ENCODE data around the gene LY6G5C.
"Not testable (repeated sequence)": the region's sequence is repeated elsewhere in the genome, so short reads cannot be mapped to it uniquely, and the experiment has no call there.

Gene LY6G5C

DNA sequence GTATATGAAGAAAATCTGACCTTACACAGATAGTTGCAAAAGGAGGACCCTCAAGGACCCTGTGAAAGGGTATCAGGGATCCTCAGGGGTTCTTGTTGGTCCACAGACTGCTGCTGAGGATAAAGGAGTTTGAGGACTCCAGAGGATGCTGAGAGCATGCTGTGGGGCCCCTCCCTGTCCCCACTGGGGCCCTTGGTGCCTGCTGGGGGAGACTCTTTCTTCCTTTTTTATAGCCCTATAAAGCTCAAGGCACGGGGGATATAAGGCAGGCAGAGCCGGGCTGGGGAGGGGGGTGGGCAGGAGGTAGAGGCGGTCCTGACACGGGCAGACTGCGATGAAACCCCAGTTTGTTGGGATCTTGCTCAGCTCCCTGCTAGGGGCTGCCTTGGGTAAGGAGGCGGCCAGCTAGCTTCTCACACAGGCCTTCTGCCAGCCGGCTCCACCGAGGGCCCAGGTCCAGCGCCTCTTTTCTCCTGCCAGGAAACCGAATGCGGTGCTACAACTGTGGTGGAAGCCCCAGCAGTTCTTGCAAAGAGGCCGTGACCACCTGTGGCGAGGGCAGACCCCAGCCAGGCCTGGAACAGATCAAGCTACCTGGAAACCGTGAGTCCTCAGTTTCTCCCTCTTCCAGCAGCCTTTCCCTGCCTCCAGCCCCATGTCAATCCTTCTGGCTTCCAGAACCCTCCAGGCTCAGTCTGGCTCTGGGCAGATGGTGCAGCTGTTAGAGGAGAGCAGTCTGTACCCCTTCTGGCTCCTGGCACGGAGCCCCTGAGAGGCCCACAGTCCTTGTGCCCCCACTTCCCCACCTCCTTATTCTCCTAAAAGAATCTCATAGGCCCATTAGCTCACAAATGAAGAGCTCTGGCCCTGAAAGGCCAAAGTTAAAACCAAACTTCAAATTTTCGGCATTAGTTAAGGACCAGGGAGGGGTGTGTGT, 34.4 kb upstream of the LY6G5C start, which contains the start of gene LY6G6D:
Gene LY6G6D, plus strand, starts transcription at position 327 of the 937 bp plus-strand sequence. Its CDS starts 8 bp downstream, at position 335.
- no peak for DNase-seq

DNA sequence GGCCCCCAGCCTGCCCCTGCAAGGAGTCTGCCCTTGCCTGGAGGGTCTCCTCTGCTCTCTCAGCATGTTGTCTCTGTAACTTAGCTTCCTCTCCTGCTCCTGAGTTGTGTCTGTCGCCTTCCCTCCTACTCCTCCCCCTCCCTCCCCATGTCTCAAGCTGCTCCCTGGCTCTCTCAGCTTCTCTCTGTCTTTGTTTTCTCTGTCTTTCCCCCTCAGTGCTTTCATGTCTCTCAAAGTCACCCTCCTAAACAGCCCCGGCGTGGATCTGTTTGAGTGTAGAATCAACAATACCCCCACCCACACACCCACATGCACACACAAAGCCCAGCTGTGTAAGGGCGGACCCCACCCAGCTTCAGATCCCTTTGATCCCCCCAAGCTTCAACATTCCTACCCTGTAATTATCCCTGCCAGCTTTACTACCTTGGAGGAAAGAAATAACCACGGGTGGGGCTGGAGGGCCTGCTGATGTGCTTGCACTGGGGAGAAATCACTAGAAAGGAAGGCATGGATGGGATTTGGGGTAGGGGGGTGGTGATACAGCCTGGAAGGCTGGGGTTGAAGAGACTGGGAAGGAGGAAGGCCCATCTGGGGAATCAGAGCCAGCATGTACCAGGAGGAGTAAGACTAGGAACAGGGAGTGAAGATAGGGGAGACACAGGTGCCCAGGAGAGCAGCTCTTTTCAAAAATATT, 33.3 kb upstream of the LY6G5C start:
- peak; percentile 63 for DNase-seq

DNA sequence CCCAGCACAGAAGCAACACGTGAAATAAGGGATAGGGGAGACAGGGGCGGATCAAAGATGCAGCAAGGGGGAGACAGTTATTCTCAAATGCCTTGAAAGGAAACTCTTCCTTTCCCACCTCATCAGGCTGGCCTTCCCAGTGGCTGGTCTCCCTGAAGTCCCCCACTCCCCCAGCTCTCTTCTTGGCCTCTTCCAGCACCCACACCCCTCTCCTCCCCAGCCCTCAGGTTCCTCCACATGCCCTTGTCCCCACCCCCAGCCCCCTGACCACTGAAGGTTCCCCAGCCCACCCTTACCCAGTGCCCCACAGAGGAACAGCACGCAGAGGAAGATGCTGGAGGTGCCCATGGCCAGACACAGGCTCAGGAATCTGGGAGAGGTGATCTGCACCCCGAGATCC, 32.6 kb upstream of the LY6G5C start:
- no peak for DNase-seq

DNA sequence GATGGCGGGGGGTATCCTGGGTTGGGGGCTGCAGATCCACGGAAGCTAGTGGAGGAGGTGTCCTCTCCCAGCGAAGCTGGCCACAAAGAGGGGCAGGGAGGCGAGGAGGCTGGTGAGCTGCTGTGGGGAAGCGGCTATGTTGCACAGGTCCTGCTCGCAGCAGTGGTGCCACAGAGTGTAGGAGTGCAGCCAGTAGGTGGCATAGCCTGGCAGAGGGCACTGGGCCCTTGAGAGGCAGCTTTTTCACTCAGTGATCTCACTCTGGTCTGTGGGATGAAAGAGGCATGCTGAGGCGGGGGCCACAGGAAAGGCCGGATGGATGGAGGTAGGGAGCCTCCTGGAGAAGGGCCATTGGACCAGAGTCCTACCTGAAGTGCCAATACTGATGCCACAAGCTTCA, 31.4 kb upstream of the LY6G5C start:
- no peak for DNase-seq

DNA sequence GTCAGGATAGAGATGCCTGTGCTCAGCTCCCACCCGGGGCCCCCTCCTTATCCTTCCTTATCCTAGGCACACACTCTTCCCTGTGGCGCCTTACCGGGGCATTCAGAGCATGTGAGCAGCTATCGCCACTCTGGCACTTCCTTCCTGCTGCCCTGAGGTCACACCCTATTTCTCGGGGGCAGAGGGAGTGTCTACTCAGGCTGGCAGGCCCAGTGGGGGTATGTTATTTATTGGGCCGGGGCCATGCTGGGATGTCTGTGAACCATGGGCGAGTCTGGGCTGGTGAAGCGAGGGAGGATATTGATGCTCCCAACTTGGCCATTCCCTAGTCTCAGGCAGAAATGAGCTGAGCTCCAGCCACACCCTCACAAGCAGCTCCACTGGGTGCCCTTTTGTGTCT, 30.4 kb upstream of the LY6G5C start:
- DNase-seq = no peak

DNA sequence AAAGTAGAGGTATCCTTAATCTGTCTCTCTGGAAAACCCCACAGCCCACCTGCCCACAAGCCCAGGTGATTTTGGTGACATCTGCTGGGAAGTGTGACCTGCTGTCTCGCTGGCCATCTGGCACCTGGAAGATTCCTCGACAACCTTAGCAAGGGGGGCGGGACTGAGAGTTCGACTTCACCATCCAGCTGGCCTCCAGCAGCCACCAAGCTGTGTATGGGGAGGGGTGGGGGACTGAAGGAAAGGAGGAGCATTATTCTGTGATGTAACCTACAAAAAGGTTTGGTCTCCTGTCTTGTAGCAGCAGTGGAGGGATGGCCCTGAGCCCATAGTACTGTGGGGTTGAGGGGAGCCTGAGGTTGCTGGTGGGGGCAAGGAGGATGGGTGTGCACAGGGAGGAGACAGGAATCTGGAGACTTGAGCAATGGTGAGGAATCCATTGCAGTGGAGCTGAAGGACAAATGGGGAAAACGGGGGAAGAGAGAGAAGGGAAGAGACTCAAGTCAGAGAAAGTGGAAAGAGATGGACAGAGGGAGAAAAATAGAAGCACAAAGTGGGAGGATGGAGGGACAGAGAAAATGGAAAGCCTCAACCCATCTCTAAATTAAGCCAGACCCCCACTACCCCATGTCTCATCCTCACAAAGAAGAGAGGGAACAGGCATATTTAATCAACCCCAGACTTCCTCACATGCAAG, 29.8 kb upstream of the LY6G5C start:
- DNase-seq = no peak

DNA sequence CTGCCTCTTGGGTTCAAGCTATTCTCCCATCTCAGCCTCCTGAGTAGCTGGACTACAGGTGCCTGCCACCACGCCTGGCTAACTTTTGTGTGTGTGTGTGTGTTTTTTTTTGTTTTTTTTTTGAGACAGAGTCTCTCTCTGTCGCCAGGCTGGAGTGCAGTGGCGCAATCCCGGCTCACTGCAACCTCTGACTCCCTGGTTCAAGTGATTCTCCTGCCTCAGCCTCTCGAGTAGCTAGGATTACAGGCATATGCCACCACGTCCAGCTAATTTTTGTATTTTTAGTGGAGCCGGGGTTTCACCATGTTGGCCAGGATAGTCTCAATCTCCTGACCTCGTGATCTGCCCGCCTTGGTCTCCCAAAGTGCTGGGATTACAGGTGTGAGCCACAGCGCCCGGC, 28.3 kb upstream of the LY6G5C start:
- not testable (repeated sequence) for DNase-seq

DNA sequence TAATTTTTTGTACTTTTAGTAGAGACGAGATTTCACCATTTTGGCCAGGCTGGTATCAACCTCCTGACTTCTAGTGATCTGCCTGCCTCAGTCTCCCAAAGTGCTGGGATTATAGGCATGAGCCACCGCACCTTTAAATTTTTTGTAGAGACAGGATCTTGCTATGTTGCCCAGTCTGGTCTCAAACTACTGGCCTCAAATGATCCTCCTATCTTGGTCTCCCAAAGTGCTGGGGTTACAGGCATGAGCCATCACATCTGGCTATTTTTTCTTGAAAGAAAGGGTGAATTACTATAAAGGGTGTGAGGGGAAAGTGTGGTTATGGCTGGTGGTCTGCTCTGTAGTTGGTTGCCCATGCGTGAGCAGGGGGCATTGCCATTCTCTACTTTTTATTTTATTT, 27.4 kb upstream of the LY6G5C start:
- no peak for DNase-seq

DNA sequence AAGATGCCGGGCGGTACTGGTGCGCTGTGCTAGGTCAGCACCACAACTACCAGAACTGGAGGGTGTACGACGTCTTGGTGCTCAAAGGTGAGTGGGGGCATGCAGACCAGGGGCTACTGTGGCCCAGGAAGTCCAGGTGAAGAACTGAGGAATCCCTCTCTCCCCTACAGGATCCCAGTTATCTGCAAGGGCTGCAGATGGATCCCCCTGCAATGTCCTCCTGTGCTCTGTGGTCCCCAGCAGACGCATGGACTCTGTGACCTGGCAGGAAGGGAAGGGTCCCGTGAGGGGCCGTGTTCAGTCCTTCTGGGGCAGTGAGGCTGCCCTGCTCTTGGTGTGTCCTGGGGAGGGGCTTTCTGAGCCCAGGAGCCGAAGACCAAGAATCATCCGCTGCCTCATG, 26.8 kb upstream of the LY6G5C start:
- DNase-seq = no peak

DNA sequence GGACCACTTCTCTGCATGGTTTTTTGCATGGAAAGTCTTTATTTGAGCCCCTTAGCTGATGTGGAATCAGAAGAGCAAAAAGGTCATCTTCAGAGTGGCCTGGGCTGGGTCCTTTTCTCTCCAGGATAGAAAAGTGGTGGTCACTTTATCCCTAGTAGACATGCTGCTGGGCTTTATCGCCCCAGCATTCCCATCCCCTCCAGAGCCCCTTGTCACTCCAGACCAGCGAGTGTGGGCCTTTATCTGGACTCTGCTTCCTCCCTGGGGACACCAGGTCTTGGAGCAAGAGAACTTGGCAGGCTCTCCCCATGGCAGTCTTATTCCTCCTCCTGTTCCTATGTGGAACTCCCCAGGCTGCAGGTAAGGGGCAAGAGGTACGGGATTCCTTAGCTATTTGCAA, 25.7 kb upstream of the LY6G5C start, which contains the start of gene LY6G6F:
Gene LY6G6F, plus strand, starts transcription at position 268 of the 400 bp plus-strand sequence. Its CDS starts 41 bp downstream, at position 309.
- DNase-seq = no peak

DNA sequence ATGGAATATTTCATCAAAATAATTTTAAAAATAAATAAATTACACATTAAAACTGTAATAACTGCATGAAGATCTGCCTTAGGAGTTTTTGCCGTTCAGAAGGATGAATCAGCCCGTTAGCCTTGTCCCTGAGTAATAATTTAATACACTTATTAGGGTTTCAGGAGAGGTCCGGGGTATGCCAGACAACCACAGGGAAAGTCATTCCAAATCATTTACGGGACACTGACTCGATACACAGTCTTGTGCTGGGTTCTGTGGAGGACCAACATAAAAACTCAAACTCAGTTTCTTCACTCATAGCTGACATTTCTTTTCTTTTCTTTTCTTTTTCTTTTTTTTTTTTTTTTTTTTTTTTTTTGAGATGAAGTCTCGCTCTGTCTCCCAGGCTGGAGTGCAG, 25.1 kb upstream of the LY6G5C start:
- DNase-seq = no peak

DNA sequence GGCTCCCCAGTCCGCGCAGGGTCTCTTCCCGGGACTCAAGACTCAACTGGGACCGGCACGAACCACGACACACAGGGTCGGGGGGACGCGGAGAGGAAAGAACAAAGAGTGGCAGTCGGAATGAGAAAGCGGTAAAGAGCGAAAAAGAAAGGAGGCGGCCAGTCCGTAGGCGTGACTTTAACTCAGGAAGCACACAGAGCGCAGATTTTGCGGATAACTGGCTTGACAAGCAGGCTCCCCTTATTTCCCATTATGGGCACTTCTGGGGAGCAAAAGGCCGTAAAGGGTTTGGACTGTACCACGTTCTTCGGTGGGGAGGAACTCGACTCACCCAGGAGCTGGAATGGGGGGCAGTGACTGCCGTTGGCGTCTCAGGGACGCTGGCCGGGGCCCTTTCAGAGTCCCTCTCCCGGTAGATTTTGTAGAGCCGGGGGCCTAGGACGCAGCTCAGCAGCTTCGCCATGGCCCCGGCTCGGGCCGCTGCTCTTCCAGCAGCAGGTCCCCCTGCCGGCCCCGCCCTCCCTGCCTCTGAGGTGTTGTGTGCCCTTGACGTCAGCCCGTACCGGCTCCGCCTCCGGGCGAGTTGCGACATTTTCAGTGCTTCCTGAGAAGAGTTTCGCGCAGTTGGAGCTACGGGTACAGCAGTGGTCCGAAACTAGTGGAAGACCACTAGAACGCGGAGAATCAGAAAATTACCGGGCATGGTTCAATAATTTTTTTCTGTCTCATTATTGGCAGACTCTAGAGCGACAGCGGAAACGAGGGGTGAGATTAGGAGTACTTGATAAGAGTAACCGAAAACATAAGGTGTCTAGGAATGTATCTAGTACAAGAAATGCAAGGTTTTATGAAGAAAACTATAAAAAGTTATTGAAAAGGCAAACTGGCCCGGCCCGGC, 22.2 kb upstream of the LY6G5C start, which contains the start of gene ABHD16A:
Gene ABHD16A, minus strand, starts transcription at position 506 of the 898 bp plus-strand sequence. Its CDS starts 43 bp downstream, at position 463.
- DNase-seq = peak; percentile 99

DNA sequence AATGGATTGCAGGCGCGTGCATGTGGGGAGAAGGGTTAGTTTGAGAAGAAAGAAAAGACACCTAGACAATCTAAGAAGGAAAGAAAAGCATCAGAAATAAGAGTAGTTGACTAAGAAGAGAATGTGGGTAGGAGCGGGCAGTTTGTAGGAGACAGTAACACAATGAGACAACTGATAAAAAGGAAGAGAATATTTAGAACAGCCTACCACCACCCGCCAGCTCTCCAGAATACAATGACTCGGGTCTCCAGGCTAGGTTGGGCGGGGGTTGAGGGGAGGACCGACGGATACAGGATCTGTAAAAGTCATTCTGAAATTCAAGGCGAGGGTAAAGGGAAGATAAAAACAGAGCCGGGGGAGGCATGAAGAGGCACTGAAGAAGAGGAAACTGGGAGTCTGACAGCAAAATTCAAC, 21.5 kb upstream of the LY6G5C start:
- DNase-seq = no peak

DNA sequence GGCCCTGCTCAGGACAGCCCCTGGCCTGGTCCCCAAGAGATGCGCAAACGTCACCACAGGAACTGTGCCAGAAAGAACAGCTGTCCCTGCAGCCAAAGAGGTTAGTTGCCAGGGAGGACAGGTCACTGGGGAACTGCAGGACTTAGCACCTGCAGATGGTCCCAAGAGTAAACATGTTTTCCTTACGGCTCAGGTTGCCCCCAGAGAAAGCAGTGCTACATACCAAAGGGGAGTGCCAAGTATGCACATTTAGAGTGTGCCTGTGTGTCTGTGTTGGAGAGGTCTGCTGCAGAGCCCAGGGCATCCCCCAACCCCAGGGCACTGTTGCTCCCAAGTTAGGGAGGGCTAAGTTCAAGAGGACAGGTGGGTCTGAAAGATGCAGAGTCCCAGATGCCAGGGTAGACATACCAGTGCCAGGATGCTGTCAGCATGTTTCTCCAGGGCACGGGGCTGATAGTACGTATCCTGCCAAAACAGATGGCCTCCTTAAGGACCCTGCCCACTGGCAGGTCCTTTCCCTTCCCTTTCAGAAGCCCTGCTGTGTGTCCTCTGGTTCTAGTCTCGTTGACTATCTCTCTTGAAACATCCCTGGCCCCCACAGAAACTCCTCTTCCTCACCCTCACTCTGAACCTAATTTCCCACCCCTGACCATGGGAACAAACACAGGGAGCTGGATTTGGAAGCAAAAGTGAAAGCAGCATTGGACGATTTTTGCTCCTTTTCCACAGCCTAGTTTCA, 21.0 kb upstream of the LY6G5C start:
- no peak for DNase-seq

DNA sequence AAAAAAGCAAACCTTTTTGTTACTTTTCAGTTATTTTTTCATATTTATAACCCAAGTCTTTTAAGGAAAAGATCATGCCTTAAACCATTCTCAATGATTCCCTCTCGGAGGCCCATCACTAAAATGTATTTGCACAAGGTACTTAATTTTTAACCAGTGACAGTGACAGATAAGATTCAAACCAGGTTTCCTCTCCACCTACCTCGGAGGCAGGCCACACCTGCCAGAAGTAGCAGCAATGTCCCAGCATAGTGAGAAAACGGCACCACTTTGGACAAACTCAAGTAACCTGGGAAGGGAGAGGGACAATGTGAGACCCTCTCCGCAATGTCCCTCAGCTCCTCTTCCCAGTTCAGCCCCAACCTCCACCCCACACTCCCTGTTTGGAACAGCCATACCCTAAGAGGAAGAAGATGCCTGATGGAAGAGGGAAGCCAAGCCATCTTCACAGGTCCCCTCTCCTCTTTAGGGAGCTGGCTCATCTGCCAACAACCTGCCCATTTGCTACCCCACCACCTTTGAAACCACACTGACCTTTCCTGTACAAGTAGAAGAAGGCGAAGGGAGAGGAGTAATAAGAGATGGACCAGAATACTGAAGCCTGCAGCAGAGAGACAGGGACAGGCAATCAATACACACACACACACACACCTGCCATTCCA, 20.0 kb upstream of the LY6G5C start:
- DNase-seq = no peak

DNA sequence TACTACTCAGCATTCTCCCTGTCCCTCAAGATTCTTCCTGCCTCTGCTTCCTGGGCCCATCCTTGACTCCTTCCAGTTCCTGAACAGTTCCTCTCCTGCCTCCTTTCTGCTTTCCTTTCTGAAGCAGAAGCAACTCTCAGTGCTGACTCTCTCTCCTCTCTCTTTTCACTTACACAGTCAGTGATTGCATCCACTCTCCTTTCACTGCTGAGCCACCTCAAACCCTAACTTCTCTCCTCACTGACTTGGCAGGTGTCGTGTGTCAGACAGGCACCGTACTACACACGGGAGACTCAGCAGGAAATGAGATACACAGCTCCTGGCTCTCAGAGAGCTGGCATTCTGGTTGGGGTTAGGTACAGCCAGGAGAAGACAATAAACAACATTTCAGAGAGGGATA, 16.7 kb upstream of the LY6G5C start:
- no peak for DNase-seq

DNA sequence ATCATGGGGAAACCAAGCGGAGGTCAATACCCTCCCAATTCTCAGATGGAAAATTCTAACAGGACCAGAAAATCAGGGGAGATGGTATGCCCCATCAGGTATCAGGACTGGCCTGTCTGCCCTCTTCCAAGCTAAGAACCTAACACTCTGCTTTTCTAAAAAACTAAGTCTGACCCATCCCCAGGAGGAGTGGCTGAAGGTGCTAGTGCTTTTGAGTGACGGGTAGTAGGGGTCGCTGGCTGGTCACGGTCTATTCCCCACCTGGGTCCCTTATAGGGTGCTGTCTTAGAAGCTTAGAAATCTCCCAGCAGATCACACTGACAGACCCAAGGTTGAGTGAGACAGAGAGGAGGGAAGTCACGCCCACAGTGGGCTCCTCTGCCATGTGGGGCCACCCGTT, 12.7 kb upstream of the LY6G5C start:
- DNase-seq = no peak

DNA sequence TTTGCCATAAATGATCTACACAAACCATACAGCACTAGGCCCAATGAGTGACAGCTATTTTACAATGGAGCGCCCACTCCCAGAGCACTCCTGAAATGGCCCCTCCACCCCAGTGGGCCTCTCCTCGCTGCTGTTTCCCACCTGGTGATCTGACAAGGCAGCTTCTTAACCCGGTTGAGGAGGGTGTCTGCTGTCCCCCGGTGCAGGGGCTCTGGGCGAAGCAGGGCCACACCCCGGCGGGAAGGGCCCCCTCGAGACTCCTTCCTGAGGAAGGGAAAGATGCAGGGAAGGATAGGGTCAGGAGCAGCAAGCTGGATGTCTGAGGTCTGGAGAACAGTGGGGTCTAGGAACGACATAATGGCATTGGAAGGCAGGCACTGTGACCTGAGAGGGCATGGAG, 12.0 kb upstream of the LY6G5C start:
- DNase-seq = no peak

DNA sequence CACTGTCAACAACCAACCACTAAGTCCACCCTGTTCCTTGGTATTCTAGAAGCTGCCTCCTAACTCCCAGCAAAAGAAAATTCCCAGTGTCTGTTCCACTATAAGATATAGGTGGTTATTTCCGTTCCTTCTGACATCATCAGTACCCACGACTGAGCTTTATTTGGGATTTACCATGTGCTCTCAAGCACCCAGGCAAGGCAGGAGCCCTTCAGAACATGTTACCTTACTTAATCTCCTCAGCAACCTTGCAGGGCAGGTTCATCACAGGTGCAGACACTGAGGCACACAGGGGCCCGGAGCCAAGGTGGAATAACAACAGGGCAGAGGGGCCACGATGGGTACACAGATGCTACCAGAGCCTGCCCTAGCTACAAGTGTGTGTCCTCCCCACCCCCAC, 11.5 kb upstream of the LY6G5C start:
- DNase-seq = no peak

DNA sequence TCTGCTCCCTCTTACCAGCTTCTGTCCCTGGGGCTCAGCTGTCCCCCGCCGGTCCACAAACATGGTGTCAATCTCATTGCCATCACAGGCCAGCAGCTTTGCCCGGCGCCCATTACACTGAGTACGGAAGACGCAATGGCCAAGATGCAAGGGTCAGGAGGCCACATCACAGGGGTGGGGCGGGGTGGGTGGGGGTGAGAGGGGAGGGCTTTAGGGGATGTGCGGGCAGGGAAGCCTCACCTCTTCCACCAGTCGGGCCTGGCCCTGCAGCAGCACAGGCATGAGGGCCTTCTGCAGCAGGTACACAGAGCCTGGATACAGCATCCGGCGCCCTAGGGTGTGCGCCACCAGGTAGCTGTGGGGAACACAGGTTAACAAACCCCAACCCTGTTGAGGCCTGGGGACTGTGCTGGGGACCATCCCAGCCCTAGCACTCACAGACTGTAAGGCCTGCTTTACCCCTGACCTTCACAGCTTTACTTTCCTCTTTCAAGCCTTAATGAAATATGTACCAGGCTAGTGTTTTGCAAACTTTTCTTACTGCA, 10.8 kb upstream of the LY6G5C start:
- DNase-seq = no peak
